Liver (tissue), 9 donors: ENCODE results near the gene RANBP1. TPM values are rescaled to one million over a fixed set of nuclear protein-coding genes. Genes with fewer than 3 reads are reported as not detected.
A peak's percentile ranks its signal among the peaks of the same experiment; 100 is the strongest.

Source experiments
- DNase-seq: peaks from one replicate; pipeline ENCODE4 v3.0.0-alpha.2; 2017; ENCODE audit warnings: low spot score
- H3K27ac ChIP-seq, 2 donors: one replicate each; pipeline ENCODE4 v1.7.0; 2013; ENCODE audit warnings: inconsistent platforms in 2 of 2, low read length in 2 of 2, control low read depth in 1 of 2, low read depth in 1 of 2, mild to moderate bottlenecking in 1 of 2
- H3K27me3 ChIP-seq, 4 donors: one replicate each; pipeline versions ENCODE4 v1.6.1 to v1.7.0; 2013; ENCODE audit warnings: low read length in 3 of 4, inconsistent platforms in 1 of 4, mild to moderate bottlenecking in 1 of 4, moderate library complexity in 1 of 4; ENCODE audit not compliant: control insufficient read depth in 4 of 4, insufficient read depth in 4 of 4
- H3K36me3 ChIP-seq, 4 donors: one replicate each; pipeline versions ENCODE4 v1.6.1 to v1.7.0; 2013; ENCODE audit warnings: low read length in 3 of 4, mild to moderate bottlenecking in 3 of 4, low read depth in 1 of 4, moderate library complexity in 1 of 4; ENCODE audit not compliant: control insufficient read depth in 4 of 4, insufficient read depth in 3 of 4
- H3K4me1 ChIP-seq, 4 donors: one replicate each; pipeline versions ENCODE4 v1.6.1 to v1.7.0; 2013; ENCODE audit warnings: low read length in 3 of 4, mild to moderate bottlenecking in 3 of 4, moderate library complexity in 1 of 4; ENCODE audit not compliant: control insufficient read depth in 4 of 4, insufficient read depth in 4 of 4
- H3K4me3 ChIP-seq, 3 donors: one replicate each; pipeline versions ENCODE4 v1.6.1 to v1.7.0; 2013; ENCODE audit warnings: low read length in 3 of 3, control low read depth in 1 of 3, low read depth in 1 of 3, mild to moderate bottlenecking in 1 of 3
- H3K9ac ChIP-seq, 2 donors: one replicate each; pipeline ENCODE4 v1.7.0; 2013; ENCODE audit warnings: low read length in 2 of 2, mild to moderate bottlenecking in 2 of 2, moderate library complexity in 2 of 2, control low read depth in 1 of 2, low read depth in 1 of 2
- H3K9me3 ChIP-seq, 4 donors: one replicate each; pipeline versions ENCODE4 v1.6.1 to v1.7.0; 2013; ENCODE audit warnings: low read length in 3 of 4; ENCODE audit not compliant: control insufficient read depth in 4 of 4
- ATF3 ChIP-seq: IDR thresholded peaks from 2 replicates; pipeline ENCODE4 v1.6.1; 2016; ENCODE audit warnings: antibody characterized with exemption
- CTCF ChIP-seq: fragments of 150-350 bp; IDR thresholded peaks from 2 replicates; pipeline ENCODE4 v1.5.1; 2017; ENCODE audit warnings: improper control_type of control experiment, low read depth, low read length; ENCODE audit not compliant: missing input control
- EGR1 ChIP-seq, 2 donors: IDR thresholded peaks; 2 replicates each; pipeline ENCODE4 v1.6.1; 2016 to 2018; ENCODE audit warnings: antibody characterized with exemption in 2 of 2, low read depth in 2 of 2
- FOXA1 ChIP-seq: IDR thresholded peaks from 2 replicates; pipeline ENCODE4 v1.6.1; 2016; ENCODE audit warnings: antibody characterized with exemption
- FOXA2 ChIP-seq: IDR thresholded peaks from 2 replicates; pipeline ENCODE4 v1.6.1; 2016; ENCODE audit warnings: antibody characterized with exemption
- GABPA ChIP-seq, 2 donors: IDR thresholded peaks in 1 of 2; conservative IDR thresholded peaks in 1 of 2; 2 replicates each; pipeline ENCODE4 v1.6.1; 2016; ENCODE audit warnings: antibody characterized with exemption in 2 of 2, mild to moderate bottlenecking in 1 of 2, moderate library complexity in 1 of 2
- HNF4A ChIP-seq, 2 donors: conservative IDR thresholded peaks; 2 replicates each; pipeline ENCODE4 v1.6.1; 2016; ENCODE audit warnings: antibody characterized with exemption in 2 of 2, mild to moderate bottlenecking in 2 of 2
- HNF4G ChIP-seq: IDR thresholded peaks from 2 replicates; pipeline ENCODE4 v1.6.1; 2016; ENCODE audit warnings: antibody characterized with exemption
- JUND ChIP-seq, 2 donors: IDR thresholded peaks; 2 replicates each; pipeline ENCODE4 v1.6.1; 2016; ENCODE audit warnings: antibody characterized with exemption in 2 of 2
- MAX ChIP-seq: IDR thresholded peaks from 2 replicates; pipeline ENCODE4 v1.6.1; 2016; ENCODE audit warnings: antibody characterized with exemption
- NR2F2 ChIP-seq: IDR thresholded peaks from 2 replicates; pipeline ENCODE4 v1.6.1; 2016; ENCODE audit warnings: antibody characterized with exemption
- RAD21 ChIP-seq, 2 donors: IDR thresholded peaks; 2 replicates each; pipeline ENCODE4 v1.6.1; 2016; ENCODE audit warnings: antibody characterized with exemption in 2 of 2, mild to moderate bottlenecking in 2 of 2
- REST ChIP-seq: IDR thresholded peaks from 2 replicates; pipeline ENCODE4 v1.6.1; 2016; ENCODE audit warnings: antibody characterized with exemption, mild to moderate bottlenecking
- RXRA ChIP-seq, 2 donors: IDR thresholded peaks; 2 replicates each; pipeline ENCODE4 v1.6.1; 2017 to 2018; ENCODE audit warnings: antibody characterized with exemption in 2 of 2, mild to moderate bottlenecking in 1 of 2
- SP1 ChIP-seq: IDR thresholded peaks from 2 replicates; pipeline ENCODE4 v1.6.1; 2018; ENCODE audit warnings: antibody characterized with exemption, mild to moderate bottlenecking
- TAF1 ChIP-seq: conservative IDR thresholded peaks from 2 replicates; pipeline ENCODE4 v1.6.1; 2016; ENCODE audit warnings: antibody characterized with exemption, mild to moderate bottlenecking
- YY1 ChIP-seq: IDR thresholded peaks from 2 replicates; pipeline ENCODE4 v1.6.1; 2016; ENCODE audit warnings: antibody characterized with exemption, mild to moderate bottlenecking
- ZBTB33 ChIP-seq: IDR thresholded peaks from 2 replicates; pipeline ENCODE4 v1.6.1; 2016; ENCODE audit warnings: antibody characterized with exemption
- WGBS: extraction: QIAGEN DNeasy Blood & Tissue Kit; methylation state at CpG from one replicate; pipeline ENCODE4 v1.1.7; 2013; 5-methylcytosine and 5-hydroxymethylcytosine counted together
- polyA plus RNA-seq, 2 donors: library from polyadenylated mRNA; stranded (reverse) in 1 of 2; unstranded in 1 of 2; fragments of 200-250 nt in 1 of 2; fragments of >200 nt in 1 of 2; fragmentation: Nextera tagmentation in 1 of 2; extraction: Ambion mirVana in 1 of 2; gene quantifications; one replicate each; pipeline versions ENCODE4 v1.2.1 to v1.2.3, GENCODE V29; 2013 to 2015
- total RNA-seq, 2 donors: library from RNA; depleted of rRNA; stranded (reverse); fragments of >200 nt; gene quantifications; one replicate each; pipeline ENCODE4 v1.2.3, GENCODE V29; 2014
- donor health status: healthy.
- donor health status: healthy.
- donor health status: healthy.
- donor health status: healthy.
- donor health status: healthy.

The RANBP1 gene
- total and polyA plus RNA-seq, 4 donors, result 62.3 to 102 (median 87.8) TPM

GRCh38 chr22:20127869-20128618 lies 12.1 kb downstream of the RANBP1 start:
- no peak for TF ChIP-seq SP1
- TF ChIP-seq ZBTB33, result no peak
- no peak for TF ChIP-seq NR2F2
- TF ChIP-seq ATF3, result no peak
- TF ChIP-seq FOXA2, result no peak
- TF ChIP-seq JUND (IDR thresholded peaks at IDR 0.05), result no peak
- TF ChIP-seq RXRA (IDR thresholded peaks at IDR 0.05), result no peak
- TF ChIP-seq GABPA (IDR thresholded peaks at IDR 0.05 in 1 of 2, conservative IDR thresholded peaks at IDR 0.05 in 1 of 2), result no peak
- no peak for TF ChIP-seq CTCF
- no peak for TF ChIP-seq HNF4A (conservative IDR thresholded peaks at IDR 0.05)
- no peak for TF ChIP-seq EGR1 (IDR thresholded peaks at IDR 0.05; ENCODE audit: low read depth in 2 of 2)
- TF ChIP-seq RAD21 (IDR thresholded peaks at IDR 0.05), result no peak
- no peak for TF ChIP-seq FOXA1
- TF ChIP-seq YY1, result no peak
- TF ChIP-seq TAF1, result no peak
- TF ChIP-seq HNF4G, result no peak
- no peak for TF ChIP-seq REST
- TF ChIP-seq MAX, result no peak
- 84% methylated on average over 17 of the region's 17 CpGs for WGBS
- H3K4me3 ChIP-seq, result no peak overlapping the region
- peaks cover 3 to 16% (median 4%) of the 10 kb centered on the region in 4 donors for H3K36me3 ChIP-seq
- no peak overlapping the region for H3K9ac ChIP-seq
- H3K27ac ChIP-seq, result peak overlapping the region; percentile 3 to 66
- no peaks in the 10 kb centered on the region for H3K9me3 ChIP-seq
- H3K4me1 ChIP-seq, result peaks cover 11 to 83% (median 72%) of the 10 kb centered on the region in 4 donors
- H3K27me3 ChIP-seq, result no peaks in the 10 kb centered on the region
- no peak for DNase-seq
